ENCODE results near the gene WDR83.
"Not testable (repeated sequence)": the region's sequence is repeated elsewhere in the genome, so short reads cannot be mapped to it uniquely, and the experiment has no call there.

WDR83 gene

DNA sequence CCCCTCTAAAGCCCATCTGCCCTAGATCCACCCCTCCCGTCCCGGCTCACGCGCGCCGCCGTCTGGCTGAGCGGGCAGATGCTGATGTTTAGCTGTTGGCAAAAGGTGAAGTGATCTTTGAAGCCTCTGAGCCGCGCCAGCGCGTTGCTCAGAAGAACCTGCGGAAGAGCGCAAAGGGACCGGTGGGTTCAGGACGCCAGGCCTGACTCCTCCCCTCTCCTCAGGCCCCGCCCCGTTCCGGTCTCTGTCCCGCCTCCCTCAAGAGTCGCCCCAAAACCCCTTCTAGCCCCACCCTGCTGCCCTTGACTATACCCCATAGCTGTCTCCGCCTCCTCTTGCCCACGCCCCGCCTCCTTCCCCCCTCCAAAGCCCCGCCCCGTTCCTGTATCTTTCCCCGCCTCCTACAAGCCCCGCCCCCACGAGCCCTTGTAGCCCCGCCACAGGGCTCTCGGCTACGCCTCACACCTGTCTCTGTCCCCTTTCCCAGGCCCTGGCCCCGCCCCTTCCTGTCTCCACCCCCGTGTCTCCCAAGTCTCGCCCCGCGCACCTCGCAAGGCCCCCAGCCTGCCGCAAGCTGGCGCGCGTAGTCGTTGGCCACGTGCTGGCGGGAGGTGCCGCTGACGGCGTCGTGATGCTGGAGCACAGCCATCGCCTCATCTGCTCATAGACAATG lies 9.6 kb upstream of the WDR83 start:
- DNase-seq (ENCODE audit: low read depth, low spot score), result no peak

DNA sequence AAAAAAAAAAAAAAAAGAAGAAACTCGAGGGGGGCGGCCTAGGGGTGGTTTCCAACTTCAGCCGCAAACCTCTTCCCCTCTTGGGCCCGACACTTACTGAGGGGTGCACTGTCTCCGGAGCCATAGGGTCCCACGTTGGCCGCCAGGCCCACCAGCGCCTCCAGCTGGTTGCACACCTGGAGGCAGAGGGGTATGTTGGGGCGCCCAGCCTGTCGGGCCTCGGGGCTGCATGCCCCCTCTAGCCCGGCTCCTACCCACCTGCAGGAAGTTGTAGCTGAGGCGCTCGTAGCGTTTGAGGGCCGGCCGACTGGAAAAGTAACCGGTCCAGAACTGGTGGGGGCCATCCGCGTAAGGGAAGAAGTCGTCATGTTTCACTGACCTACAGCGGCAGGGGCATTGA lies 8.6 kb upstream of the WDR83 start:
- DNase-seq (ENCODE audit: low read depth, low spot score), result no peak

DNA sequence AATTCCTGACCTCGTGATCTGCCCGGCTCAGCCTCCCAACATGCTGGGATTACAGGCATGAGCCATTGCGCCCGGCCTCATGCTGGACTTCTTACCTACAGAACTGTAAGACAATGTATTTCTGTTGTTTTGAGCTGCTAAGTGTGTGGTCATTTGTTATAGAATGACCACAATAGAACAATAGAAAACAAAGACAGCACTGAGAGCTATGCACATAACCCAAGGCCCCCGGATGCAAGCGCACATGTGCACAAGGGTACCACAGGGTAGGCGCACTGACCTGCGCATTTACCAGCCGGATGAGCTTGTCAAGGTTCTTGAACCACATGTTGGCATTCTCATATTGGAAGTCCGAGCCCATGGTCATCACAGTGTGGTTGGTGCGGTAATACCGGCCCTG lies 5.6 kb upstream of the WDR83 start:
- DNase-seq (ENCODE audit: low read depth, low spot score), result no peak

DNA sequence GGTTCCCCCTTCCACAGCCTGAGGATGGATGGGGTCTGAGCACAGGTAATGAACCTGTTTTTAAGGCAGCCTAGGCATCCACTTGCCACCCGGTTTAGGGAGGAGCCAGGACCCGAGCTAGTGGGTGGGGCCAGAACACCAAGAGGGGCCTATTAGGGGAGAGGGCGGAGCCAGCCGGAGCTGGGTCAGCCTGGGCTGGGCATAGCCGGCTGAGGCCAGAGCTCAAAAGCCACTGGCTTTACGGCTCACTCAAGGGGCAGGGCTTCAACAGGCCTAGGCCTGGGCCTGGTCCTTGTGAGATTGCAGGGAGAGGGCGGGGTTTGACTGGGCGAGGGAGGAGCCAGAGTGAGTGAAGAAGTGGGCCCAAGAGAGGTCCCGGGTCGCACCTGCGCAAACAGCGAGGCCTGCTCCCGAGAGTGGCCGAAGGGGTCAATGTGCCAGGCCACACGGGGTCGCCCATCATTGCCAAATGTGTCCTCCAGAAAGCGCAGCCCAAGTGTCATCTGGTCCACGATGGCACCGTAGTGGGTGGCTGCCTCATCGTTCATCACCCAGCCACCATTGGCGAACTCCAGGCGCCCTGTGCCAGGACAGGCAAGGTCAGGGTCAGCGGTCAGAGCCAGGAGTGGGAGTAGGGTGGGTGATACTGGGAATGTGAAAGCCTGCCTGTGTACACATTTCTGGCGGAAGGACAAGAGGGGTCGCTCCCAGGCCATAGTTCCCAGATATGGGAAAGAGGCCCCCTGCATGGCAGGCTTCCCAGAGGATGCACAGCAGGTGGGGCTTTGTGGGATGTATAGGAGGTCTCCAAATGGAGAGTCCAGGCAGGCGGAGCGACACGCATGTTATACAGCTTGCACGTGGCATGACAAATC lies 2.0 kb upstream of the WDR83 start:
- DNase-seq (ENCODE audit: low read depth, low spot score), result no peak

DNA sequence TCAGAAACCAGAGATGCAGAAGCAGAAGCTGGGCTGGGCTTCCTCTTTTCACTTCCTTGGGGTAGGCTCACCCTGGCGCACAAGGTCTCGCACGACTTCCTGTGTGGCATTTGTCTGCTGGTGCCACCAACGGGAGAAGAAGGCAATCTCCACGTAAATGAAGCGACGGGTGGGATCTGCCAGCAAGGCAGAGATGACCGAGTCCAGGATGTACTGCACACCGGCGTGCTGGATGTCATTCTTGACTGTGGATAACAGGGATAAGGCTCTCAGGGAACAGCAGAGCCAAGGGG lies 1.4 kb upstream of the WDR83 start:
- DNase-seq (ENCODE audit: low read depth, low spot score), result no peak

DNA sequence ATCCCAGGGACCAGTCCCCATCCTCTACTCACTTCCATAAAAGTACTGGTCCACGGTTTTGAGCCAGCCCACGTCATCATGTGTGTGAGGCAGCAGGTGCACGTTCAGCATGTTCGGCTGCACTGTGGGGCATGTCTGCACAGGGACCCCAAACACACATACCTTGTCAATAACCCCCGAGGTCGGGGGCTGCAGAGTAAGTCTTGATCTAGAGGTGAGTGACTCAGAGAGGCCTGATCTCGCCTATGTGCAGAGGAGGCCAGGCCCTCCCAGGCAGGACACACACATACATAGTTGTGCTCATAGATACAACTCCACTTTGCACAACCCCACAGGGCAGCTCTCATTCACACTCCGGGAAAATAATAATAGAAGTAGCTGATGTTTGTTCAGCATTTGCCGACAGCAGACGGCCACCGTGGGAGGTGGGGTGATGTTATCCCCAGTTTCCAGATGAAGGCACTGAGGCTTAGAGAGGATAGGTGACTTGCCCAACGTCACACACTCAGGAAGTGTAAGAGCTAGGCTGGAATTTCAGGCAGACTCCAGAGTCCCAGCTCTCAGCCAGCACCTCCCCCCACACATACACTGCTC lies 839 bp upstream of the WDR83 start:
- no peak for DNase-seq (ENCODE audit: low read depth, low spot score)

DNA sequence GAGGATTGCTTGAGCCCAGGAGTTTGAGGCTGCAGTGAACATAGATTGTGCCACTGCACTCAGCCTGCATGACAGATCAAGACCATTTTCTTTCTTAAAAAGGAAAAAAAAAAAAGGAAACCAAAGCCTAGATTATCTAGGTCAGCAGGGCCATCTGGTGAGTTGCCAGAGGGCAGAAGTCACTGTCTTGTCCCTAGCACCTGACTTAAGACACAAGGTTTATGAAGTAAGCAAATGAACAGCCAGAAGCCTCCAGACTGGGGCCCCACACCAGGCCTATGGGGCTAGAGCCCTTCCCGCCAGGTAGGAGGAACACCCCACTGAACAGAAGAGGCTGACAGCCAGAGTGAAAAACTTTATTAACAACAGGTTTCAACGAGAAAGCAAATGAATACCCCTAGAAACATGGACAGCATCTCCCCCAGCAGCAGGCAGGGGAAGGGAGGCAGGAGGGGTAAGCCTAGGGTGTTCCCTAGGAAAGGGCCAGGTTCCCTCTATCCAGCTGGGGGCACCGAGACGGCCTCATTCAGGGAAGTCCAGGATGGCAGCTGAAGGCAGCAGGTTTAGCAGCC lies 1.2 kb downstream of the WDR83 start:
- no peak for DNase-seq (ENCODE audit: low read depth, low spot score)

DNA sequence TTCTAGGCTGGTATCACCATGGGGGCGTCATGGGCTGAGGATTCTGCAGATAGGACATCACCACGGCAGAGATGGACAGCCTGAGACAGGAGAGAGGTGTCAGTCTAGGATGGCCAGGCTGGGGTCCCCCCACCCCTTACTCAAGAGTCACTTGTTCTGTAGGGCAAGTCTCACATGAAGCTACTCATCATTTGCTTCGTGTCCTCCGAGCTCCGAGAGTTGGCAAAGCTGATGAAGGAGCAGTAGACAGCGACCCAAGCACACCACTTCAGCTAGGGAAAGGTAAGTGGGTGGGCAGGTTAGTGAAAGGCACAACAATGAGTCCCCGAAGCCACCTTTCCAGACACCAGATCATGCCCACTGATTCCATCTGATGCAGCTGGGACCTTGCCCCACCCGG lies 1.7 kb downstream of the WDR83 start:
- no peak for DNase-seq (ENCODE audit: low read depth, low spot score)

DNA sequence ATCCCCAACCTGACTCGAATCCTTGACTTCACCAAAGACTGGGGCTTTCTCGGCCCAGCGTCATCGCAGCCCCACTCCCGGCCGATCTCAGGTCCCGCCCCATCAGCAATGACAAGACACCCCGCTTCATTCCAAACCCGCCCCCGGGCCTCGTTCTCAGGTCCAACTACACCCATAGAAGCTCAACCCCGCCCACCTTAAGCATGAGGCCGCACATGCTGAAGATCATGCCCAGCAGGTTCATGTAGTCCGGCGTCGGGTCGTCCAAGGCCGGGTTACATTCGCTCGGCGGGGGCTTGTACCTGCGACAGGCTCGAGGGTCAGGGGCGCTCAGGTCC lies 2.3 kb downstream of the WDR83 start:
- DNase-seq (ENCODE audit: low read depth, low spot score), result no peak

DNA sequence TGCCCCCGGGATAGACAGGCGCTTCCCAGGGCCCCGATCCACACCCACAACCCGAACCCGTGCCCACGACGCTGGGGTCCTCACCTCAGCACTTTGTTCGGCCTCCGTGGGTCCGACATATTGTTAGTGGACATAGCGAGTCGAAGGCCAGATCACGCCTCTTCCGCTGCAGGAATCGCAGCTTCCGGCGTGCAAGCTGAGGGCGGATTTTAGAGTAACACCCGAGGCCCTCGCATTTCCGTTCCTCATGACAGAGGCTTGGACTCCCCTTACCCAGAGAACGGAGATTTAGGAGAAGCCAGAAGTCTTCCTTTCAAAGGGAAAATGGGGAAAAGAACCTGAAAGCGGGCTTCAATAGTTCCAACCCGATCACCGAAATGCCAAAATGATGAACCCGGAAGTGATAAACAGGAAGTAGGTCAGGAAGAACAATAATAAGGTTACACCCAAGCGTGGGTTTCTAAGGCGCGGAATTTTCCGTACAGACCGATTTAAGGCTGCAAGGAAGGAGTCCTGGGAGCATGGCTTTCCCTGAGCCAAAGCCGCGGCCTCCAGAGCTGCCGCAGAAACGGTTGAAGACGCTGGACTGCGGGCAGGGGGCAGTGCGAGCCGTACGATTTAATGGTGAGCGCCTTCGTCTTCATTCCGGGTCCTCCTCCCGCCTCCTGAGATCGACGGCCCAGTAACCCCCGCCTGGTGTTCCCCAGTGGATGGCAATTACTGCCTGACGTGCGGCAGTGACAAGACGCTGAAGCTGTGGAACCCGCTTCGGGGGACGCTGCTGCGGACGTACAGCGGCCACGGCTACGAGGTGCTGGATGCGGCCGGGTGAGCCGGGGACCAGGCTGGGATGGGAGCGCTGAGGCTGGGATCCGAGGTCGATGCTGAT lies 2.9 kb downstream of the WDR83 start:
- peak; percentile 65 for DNase-seq (ENCODE audit: low read depth, low spot score)

DNA sequence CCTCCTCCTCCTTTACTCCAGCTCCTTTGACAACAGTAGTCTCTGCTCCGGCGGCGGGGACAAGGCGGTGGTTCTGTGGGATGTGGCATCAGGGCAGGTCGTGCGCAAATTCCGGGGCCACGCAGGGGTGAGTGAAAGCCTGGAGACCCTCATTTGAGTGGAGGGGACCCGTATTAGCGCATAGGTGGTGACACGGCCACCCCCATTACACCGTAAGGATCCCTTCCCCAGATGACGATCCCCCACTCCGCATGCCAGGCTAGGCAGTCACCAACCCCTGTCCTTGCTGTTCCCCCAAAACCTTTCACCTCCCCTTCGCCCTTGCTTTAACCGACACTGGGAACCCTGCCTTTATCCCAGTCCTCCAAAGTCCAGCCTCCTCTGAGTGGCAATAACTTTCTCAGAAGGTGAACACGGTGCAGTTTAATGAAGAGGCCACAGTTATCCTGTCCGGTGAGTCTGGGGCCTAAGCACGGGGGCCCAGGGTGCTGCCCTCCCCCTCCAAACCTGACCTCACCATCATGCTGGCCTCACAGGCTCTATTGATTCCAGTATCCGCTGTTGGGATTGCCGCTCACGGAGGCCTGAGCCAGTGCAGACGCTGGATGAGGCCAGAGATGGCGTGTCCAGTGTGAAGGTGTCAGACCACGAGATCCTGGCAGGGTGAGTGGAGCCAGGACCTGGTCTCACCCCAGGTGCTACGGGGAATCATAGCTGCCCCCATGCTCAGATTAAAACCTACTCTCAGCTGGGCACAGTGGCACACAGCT lies 3.7 kb downstream of the WDR83 start:
- DNase-seq (ENCODE audit: low read depth, low spot score), result no peak

DNA sequence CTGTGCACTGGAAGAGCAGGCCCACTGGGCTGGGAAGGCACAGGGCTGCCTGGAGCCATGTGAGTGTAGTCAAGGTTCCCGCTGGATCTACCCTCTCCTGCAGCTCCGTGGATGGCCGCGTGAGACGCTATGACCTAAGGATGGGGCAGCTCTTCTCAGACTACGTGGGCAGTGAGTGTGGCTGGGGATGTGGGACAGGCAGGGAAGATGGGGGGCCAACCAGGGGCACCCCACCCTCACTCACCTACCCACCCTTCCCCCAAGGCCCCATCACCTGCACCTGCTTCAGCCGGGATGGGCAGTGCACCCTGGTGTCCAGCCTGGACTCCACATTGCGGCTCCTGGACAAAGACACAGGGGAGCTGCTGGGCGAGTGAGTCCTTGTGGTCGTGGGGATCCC lies 6.1 kb downstream of the WDR83 start:
- no peak for DNase-seq (ENCODE audit: low read depth, low spot score)

DNA sequence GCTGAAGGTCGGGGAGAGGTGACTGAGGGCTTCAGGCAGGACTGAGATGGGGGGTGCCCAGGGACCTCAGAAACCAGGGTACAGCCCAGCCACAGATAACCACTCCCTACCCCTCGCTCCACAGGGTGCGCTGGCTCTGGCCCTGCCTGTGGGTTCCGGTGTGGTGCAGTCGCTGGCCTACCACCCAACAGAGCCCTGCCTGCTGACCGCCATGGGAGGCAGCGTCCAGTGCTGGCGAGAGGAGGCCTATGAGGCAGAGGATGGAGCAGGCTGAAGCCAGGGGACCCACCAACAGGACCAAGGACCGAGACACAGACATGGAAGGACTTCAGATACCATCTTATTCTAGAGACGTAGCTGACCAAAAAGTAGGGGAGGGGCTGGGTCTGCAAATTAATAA lies 8.8 kb downstream of the WDR83 start:
- DNase-seq (ENCODE audit: low read depth, low spot score), result no peak

DNA sequence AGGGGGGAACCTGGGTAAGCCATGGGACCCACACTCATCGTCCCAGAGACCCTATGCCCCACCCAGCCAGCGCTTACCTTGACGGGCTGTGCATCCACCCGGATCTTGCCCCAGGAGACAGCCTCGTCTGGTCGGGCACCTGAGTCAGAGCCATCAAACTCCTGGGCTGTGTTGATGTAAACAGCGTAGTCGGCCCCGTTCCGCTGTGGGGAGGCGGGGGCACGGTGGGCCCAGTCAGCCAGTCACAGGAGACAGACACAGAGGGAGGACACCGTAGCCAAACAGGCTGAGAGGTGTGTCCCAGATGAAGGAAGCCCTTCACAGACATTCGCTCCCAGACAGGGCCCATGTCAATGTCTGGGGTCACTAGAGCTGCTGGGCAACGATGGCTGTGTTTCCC lies 9.3 kb downstream of the WDR83 start:
- DNase-seq (ENCODE audit: low read depth, low spot score), result no peak

DNA sequence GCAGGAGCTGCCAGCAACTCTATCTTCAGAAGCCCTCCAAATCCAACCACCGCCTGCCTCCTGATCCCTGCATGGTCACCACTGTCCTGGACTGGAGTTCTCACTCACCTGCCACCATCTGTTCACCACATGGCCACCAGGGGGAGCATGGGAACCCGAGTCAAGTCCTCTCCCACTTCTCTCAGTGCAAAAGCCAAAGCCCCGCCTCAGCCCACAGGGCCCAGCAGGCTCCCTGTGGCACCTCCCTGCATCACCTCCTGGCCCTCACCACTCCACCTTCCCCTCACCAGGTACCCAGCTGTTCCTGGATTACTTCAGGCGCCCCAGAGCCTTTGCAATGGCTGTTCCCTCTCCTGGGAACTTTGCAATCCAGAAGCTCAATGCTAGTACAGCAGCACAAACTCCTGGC lies 9.8 kb downstream of the WDR83 start:
- no peak for DNase-seq (ENCODE audit: low read depth, low spot score)

DNA sequence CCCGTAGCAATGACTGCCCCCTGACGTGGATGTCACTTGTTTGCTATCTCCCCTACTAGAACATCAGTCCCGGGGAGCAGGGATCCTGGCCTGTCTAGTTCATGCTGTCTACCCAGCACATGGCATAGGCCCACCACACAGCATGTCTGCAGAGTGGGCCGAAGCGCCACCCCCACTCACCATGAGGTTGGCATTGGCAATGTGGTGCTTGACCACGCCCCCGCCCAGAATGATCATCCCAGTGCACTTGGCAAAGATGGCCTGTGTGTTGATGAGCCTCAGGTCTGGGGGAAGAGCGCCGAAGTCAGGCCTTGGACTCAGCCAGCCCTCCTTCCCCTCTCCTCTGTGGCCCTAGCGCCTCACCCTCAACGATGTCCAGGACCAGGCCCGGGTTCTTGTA lies 10.3 kb downstream of the WDR83 start:
- DNase-seq (ENCODE audit: low read depth, low spot score), result no peak

DNA sequence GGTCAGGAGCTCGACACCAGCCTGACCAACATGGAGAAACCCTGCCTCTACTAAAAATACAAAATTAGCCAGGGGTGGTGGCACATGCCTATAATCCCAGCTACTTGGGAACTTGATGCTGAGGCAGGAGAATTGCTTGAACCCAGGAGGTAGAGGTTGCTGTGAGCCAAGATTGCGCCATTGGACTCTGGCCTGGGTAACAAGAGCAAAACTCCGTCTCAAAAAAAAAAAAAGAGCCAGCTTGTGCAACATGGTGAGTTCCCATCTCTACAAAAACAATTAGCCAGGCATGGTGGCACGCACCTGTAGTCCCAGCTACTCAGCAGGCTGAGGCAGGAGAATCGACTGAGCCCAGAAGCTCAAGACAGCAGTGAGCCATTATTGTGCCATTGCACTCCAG lies 11.4 kb downstream of the WDR83 start:
- DNase-seq (ENCODE audit: low read depth, low spot score), result not testable (repeated sequence)

DNA sequence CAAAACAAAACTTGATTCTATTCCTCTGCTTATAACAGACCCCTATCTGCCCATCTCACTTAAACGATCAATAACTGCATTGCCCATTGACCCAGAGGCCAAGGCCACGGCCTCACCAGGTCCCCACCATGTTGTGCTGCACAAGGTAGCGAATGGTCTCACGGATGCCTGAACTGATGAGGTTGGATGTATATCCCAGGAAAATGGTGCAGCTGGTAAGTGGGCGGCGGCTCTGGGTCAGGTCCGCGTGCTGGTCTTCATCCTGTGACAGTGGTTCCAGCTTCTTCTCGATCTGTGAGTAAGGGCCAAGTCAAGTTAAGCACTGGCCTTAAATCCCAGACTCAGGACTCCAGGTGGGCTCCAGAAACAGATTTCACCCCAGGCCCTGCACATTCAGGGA lies 13.4 kb downstream of the WDR83 start:
- DNase-seq (ENCODE audit: low read depth, low spot score), result no peak

DNA sequence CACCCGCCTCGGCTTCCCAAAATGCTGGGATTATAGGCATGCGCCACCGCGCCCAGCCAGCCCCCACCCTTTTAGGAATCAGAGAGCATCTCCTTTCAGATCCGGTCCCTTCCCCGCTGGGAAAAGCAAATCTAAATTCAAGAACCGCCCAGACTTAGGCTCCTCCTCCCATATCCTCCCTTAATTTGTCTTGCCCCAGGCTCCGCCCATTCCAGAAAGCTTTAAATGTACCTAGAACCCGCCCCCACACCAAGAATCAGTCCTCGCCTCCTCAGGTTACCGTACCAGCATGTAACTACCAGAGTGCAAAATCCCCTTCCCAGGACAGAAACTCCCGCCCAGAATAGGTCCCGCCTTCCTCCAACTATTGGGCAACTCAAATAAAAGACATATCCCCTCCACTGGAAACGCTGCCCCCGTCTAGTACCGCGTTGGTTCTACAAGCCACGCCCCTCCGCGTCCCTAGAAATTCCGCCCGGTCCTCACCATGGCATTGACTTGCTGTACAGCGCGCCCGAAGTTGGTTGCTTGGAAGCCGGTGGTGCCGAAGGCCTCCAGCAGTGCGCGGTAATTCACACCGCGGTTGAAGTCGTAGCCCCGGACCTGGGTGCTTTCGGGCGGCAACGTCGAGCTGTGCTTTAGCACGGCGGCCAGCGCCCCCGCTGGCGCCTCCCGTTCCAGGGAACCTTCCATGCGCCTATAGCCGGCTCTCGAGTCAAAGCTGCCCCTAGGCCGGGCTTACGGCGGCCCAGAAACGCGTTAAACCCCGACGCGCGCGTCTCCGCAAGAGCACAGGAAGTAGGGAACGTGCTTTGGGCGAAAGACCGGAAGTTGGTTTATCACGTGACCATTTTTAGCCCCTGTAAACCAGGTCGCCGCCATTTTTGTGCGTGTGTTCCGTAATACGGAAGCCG lies 14.7 kb downstream of the WDR83 start, which contains the start of gene DHPS:
Gene DHPS, minus strand, starts transcription at position 807 of the 914 bp plus-strand sequence. Its CDS starts 114 bp downstream, at position 693.
- peak; percentile 93 for DNase-seq (ENCODE audit: low read depth, low spot score)

DNA sequence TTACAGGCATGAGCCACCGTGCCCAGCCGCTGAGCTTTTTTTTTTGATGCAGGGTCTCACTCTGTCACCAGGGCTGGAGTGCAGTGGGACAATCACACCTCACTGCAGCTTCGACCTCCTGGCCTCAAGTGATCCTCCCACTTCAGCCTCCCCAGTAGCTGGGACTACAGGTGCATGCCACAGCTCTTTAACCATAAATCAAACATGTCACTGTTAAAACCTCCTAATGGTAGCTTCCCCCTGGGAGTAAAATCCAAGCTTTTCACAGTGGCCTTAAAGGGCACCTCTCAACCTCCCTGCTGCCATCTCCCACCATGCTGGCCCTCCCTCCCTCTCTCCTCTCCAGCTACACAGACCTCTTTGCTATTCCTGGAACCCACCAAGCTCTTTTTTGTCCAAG lies 19.2 kb downstream of the WDR83 start:
- DNase-seq (ENCODE audit: low read depth, low spot score), result no peak
